Measurements from ENCODE around the gene SEC61B.

DNA sequence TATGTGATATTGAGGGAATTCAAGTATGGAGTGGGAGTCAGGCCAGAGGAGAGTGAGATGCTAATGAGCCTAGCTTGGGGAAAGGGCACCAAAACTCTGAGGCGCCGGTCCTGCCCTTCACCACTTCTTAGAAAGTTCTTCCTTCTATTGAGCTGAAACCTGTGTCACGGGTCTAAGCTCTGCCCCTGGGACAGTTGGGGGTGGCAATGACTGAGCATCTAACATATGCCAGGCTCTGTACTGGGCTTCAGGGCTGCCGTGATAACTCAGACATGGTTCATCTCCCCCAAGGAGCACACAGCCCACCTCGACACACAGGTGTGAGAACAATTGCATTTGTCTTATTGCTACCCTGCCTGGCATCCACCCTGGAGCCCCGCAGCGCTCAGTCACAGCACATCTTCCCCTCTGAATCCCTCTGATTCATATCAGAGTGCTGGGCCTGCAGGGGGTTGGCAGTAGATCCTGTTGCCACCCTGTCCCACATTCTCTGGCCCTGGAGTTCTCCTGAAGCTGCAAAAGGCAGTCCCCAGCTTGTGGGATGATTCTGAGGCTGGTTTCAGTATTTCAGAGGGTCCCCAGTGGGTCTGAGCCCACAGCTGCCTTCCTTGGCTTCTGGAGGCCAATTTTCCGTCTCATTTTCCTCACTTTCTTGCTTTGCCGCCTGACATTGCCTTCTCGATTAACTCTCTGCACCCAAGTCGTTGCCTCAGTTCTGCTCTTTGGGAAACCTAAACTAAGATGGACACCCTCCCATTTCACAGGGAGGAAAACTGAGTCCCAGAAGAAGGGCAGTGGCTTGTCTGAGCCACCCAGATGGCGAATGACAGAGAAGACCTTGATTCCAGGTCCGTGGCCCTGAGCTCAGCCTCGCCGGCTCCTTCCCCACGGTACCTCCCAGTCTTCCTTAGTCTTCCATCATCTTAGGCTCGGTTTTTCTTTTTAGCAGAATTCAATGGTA, 42.9 kb upstream of the SEC61B start:
- TF ChIP-seq CTCF (conservative IDR thresholded peaks at IDR 0.05; ENCODE audit: low read depth in 2 of 2), result no peak
- TF ChIP-seq CREB1 (CRISPR knock-in tag; IDR thresholded peaks at IDR 0.05; ENCODE audit: low read depth), result no peak
- TF ChIP-seq, protein P1, sequence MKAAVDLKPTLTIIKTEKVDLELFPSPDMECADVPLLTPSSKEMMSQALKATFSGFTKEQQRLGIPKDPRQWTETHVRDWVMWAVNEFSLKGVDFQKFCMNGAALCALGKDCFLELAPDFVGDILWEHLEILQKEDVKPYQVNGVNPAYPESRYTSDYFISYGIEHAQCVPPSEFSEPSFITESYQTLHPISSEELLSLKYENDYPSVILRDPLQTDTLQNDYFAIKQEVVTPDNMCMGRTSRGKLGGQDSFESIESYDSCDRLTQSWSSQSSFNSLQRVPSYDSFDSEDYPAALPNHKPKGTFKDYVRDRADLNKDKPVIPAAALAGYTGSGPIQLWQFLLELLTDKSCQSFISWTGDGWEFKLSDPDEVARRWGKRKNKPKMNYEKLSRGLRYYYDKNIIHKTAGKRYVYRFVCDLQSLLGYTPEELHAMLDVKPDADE (IDR thresholded peaks at IDR 0.05), result no peak
- no peak for TF ChIP-seq POLR2AphosphoS5 (IDR thresholded peaks at IDR 0.05; ENCODE audit: low read depth)
- no peak for TF ChIP-seq EZH2 (IDR thresholded peaks at IDR 0.05; ENCODE audit: low read depth, unreplicated experiment)
